Neutrophil (primary cell): Measurements from ENCODE around the gene GCH1.

ENCODE experiments used
- H3K27ac ChIP-seq: fragments of 200-600 bp; sonication (generic); 2 replicates; pipeline ENCODE4 v1.5.1; 2016; ENCODE audit warnings: mild to moderate bottlenecking, moderate library complexity
- H3K27me3 ChIP-seq: fragments of 200-600 bp; sonication (generic); 2 replicates; pipeline ENCODE4 v1.6.0; 2016; ENCODE audit warnings: mild to moderate bottlenecking
- H3K36me3 ChIP-seq: fragments of 200-600 bp; sonication (generic); 2 replicates; pipeline ENCODE4 v1.5.1; 2017
- H3K4me1 ChIP-seq, 2 experiments: fragments of 200-600 bp in 1 of 2; sonication (generic) in 1 of 2; 1 replicate in 1 of 2; 2 replicates in 1 of 2; pipeline versions ENCODE4 v1.5.1 to v1.6.1; 2013 to 2016; ENCODE audit warnings: low read depth in 1 of 2, low read length in 1 of 2, mild to moderate bottlenecking in 1 of 2, moderate library complexity in 1 of 2; ENCODE audit not compliant: control insufficient read depth in 1 of 2, insufficient read depth in 1 of 2
- H3K4me3 ChIP-seq, 2 experiments: fragments of 200-600 bp in 1 of 2; sonication (generic) in 1 of 2; 1 replicate in 1 of 2; 2 replicates in 1 of 2; pipeline ENCODE4 v1.5.1; 2013 to 2016; ENCODE audit warnings: low read depth in 1 of 2, low read length in 1 of 2, mild to moderate bottlenecking in 1 of 2, moderate library complexity in 1 of 2
- H3K9me3 ChIP-seq: fragments of 200-600 bp; sonication (generic); 2 replicates; pipeline ENCODE4 v1.5.1; 2016
- TF ChIP-seq, protein P1 (sequence below): fragments of 200-600 bp; sonication (generic); IDR thresholded peaks from 2 replicates; pipeline ENCODE4 v1.5.1; 2016; ENCODE audit warnings: antibody characterized with exemption

Gene GCH1

DNA sequence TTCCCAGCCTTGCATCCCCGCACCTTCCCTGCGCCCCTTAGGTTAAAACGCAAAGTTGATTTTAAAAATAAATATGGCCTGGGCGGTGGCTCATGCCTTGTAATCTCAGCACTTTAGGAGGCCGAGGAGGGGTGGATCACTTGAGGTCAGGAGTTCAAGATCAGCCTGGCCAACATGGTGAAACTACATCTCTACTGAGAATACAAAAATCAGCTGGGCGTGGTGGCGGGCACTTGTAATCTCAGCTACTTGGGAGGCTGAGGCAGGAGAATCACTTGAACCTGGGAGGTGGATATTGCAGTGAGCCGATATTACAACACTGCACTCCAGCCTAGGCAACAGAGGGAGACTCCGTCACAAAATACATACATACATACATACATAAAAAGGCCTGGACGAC, 96.0 kb downstream of the GCH1 start:
- H3K27ac ChIP-seq, result no peak overlapping the region
- no peaks in the 10 kb centered on the region for H3K36me3 ChIP-seq
- H3K4me1 ChIP-seq, result no peaks in the 10 kb centered on the region
- H3K9me3 ChIP-seq, result no peaks in the 10 kb centered on the region
- TF ChIP-seq, protein P1, sequence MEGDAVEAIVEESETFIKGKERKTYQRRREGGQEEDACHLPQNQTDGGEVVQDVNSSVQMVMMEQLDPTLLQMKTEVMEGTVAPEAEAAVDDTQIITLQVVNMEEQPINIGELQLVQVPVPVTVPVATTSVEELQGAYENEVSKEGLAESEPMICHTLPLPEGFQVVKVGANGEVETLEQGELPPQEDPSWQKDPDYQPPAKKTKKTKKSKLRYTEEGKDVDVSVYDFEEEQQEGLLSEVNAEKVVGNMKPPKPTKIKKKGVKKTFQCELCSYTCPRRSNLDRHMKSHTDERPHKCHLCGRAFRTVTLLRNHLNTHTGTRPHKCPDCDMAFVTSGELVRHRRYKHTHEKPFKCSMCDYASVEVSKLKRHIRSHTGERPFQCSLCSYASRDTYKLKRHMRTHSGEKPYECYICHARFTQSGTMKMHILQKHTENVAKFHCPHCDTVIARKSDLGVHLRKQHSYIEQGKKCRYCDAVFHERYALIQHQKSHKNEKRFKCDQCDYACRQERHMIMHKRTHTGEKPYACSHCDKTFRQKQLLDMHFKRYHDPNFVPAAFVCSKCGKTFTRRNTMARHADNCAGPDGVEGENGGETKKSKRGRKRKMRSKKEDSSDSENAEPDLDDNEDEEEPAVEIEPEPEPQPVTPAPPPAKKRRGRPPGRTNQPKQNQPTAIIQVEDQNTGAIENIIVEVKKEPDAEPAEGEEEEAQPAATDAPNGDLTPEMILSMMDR, result no peak
- peaks cover 6% of the 10 kb centered on the region for H3K27me3 ChIP-seq
- H3K4me3 ChIP-seq, result no peak overlapping the region

DNA sequence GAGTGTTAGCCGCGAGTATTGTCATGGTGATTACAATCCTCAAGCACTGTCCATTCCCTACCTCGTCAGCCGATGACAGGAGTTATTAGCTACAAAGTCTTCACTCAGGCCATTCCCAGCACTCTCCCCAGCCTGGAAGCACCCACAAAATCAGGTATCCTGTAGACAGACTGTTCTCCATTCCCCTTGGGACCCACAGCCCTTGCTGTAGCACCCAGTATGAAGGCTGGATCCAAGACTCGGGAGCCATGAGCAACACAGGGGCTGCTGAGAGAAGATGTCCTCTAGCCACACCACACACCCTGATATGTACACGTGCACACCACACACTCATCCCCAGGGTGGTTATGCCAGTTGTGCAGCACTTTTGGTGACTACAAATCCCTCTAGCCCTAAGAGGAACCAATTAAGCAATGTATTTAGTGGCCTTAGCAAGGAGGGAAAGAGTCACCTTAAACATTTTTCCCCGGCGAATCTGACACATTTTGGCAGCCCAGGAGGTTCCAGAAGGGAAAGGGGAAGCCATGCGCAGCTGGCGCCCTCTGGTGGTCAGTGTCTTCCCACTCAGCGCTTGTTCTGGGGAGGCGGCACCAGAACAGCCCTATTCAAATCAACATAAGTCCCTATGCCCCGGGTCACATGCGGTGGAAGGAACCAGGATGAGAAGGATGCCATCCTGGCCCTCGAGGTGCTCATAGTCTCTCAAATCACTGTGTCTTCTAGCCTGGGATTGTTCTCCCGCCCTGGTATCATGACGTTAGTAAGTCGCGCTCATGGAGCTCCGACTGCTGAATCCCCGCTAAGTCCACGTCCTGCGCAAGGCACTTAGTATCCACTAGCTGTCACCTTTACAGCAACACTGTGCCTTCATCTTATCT, 96.9 kb downstream of the GCH1 start:
- Histone ChIP-seq H3K4me3 (no peak overlapping the region), H3K9me3 (no peaks in the 10 kb centered on the region), H3K4me1 (no peaks in the 10 kb centered on the region), H3K27me3 (peaks cover 6% of the 10 kb centered on the region), H3K36me3 (no peaks in the 10 kb centered on the region), H3K27ac (no peak overlapping the region)
- TF ChIP-seq, protein P1, result peak; percentile 57

DNA sequence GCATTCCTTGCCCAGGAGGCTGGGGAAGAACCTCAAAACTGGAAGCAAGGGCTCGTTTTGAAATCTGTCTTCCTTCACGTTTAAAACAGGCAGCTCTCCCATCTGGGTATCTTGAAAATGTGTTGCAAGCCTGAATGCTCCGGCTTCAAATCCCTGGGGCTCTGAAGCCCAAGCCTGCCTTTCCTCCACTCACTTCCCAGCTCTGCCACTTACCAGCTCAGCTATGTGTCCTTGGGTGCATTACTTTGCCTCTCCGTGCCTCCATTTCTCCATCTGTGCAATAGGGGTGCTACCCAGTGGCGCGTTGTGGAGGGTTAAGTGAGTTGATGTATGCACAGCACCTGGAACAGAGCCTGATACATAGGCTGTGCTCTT, 97.6 kb downstream of the GCH1 start:
- TF ChIP-seq, protein P1, result no peak
- H3K9me3 ChIP-seq, result no peaks in the 10 kb centered on the region
- H3K4me1 ChIP-seq, result no peaks in the 10 kb centered on the region
- no peak overlapping the region for H3K4me3 ChIP-seq
- peaks cover 6% of the 10 kb centered on the region for H3K27me3 ChIP-seq
- H3K27ac ChIP-seq, result no peak overlapping the region
- H3K36me3 ChIP-seq, result no peaks in the 10 kb centered on the region

DNA sequence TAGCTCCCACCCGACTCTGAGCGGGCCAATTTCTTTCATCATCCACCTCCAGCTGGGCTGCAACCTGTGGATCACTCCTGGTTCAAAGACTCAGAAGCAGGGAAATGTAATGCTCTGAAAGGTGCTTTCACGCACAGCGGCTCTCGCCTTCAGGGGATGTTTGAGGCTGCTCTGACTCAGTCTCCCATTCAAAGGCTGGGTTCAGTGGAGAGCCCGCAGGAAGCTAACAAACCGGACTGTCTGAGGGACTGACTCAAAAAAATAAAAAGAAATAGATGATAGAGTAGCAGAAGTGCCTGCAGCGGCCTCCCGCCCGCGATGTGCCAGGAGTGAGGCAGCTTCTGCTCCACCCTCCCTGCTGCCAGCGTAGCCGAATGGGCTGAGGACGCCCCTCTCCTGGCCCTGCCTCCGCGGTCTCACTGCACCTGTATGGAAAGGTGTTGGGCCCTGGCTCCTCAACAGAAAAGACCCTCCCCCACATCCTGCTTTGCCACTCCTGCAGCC, 98.0 kb downstream of the GCH1 start:
- TF ChIP-seq, protein P1, result no peak
- H3K4me1 ChIP-seq, result no peaks in the 10 kb centered on the region
- H3K27ac ChIP-seq, result no peak overlapping the region
- no peaks in the 10 kb centered on the region for H3K9me3 ChIP-seq
- H3K36me3 ChIP-seq, result no peaks in the 10 kb centered on the region
- H3K4me3 ChIP-seq, result no peak overlapping the region
- H3K27me3 ChIP-seq, result peaks cover 6% of the 10 kb centered on the region

DNA sequence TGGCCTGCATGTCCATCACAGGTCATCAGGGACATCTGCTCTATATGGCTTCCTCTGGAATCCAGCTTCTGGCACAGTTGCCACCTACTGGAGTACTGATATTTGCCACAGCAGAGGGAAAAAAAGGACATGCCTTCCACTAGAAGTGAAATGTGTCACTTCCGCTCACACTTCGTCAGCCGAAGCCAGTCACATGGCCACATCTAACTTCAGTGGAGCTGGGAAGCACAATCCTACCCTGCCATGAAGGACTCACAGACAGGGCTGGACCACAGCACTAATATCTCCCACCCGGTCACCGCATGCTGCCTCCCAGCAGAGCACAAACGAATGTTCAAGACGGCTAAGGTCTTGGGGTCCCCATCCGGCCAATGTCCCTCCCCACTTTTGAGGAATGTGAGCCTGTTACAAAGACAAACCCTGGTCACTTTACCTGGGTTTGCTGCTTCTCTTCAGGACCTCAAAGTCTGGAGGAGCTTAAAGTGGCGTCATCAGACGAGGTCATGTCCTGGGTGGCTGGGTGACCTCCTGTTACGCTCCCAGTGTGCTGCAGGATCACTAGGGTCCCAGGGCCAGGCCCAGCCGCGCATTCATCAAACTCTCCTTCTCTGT, 98.6 kb downstream of the GCH1 start:
- Histone ChIP-seq H3K27me3 (peaks cover 6% of the 10 kb centered on the region), H3K36me3 (no peaks in the 10 kb centered on the region), H3K9me3 (no peaks in the 10 kb centered on the region), H3K4me3 (no peak overlapping the region), H3K27ac (no peak overlapping the region), H3K4me1 (no peaks in the 10 kb centered on the region)
- TF ChIP-seq, protein P1, result no peak
